Measurements from ENCODE around the gene SLC6A3.
"Not testable (repeated sequence)": the region's sequence is repeated elsewhere in the genome, so short reads cannot be mapped to it uniquely, and the experiment has no call there.

SLC6A3 gene

GRCh38 chr5:1440098-1440493, 5.1 kb downstream of the SLC6A3 start:
- DNase-seq (ENCODE audit: low read depth) = no peak

- no peak for DNase-seq (ENCODE audit: low read depth)
Observed at GRCh38 chr5:1439388-1440097, 5.7 kb downstream of the SLC6A3 start.

- no peak for DNase-seq (ENCODE audit: low read depth)
Observed at GRCh38 chr5:1438871-1439270, 6.4 kb downstream of the SLC6A3 start.

GRCh38 chr5:1437876-1438559, 7.2 kb downstream of the SLC6A3 start:
- no peak for DNase-seq (ENCODE audit: low read depth)

- DNase-seq (ENCODE audit: low read depth) = no peak
Observed at GRCh38 chr5:1437226-1437829, 7.9 kb downstream of the SLC6A3 start.

GRCh38 chr5:1436681-1437080, 8.6 kb downstream of the SLC6A3 start:
- DNase-seq (ENCODE audit: low read depth) = no peak

- DNase-seq (ENCODE audit: low read depth) = no peak
Observed at GRCh38 chr5:1436036-1436435, 9.2 kb downstream of the SLC6A3 start.

- no peak for DNase-seq (ENCODE audit: low read depth)
Observed at GRCh38 chr5:1435369-1435768, 9.9 kb downstream of the SLC6A3 start.

GRCh38 chr5:1432296-1432695, 12.9 kb downstream of the SLC6A3 start:
- DNase-seq (ENCODE audit: low read depth) = no peak

GRCh38 chr5:1431896-1432295, 13.3 kb downstream of the SLC6A3 start:
- DNase-seq (ENCODE audit: low read depth) = no peak

GRCh38 chr5:1431021-1431811, 14.0 kb downstream of the SLC6A3 start:
- DNase-seq (ENCODE audit: low read depth) = no peak

- DNase-seq (ENCODE audit: low read depth) = no peak
Observed at GRCh38 chr5:1430121-1430795, 15.0 kb downstream of the SLC6A3 start.

- DNase-seq (ENCODE audit: low read depth) = no peak
Observed at GRCh38 chr5:1429496-1429895, 15.7 kb downstream of the SLC6A3 start.

GRCh38 chr5:1429066-1429465, 16.2 kb downstream of the SLC6A3 start:
- DNase-seq (ENCODE audit: low read depth) = no peak

GRCh38 chr5:1428107-1428506, 17.1 kb downstream of the SLC6A3 start:
- DNase-seq (ENCODE audit: low read depth) = no peak

- no peak for DNase-seq (ENCODE audit: low read depth)
Observed at GRCh38 chr5:1424716-1425115, 20.5 kb downstream of the SLC6A3 start.

GRCh38 chr5:1423901-1424603, 21.2 kb downstream of the SLC6A3 start:
- no peak for DNase-seq (ENCODE audit: low read depth)

GRCh38 chr5:1422522-1422921, 22.7 kb downstream of the SLC6A3 start:
- not testable (repeated sequence) for DNase-seq (ENCODE audit: low read depth)

GRCh38 chr5:1421521-1422341, 23.5 kb downstream of the SLC6A3 start:
- DNase-seq (ENCODE audit: low read depth) = no peak
